HG03108 (cell line): ENCODE measurements around the gene FBXW9.
"Not testable (repeated sequence)": the region's sequence is repeated elsewhere in the genome, so short reads cannot be mapped to it uniquely, and the experiment has no call there.

Experiments used
- ATAC-seq: cut with Tn5 transposase; IDR thresholded peaks from one replicate; pipeline ENCODE4 v1.9.1; 2021; ENCODE audit warnings: moderate library complexity; ENCODE audit not compliant: unreplicated experiment

Gene FBXW9

GRCh38 chr19:12715929-12716328 lies 19.5 kb upstream of the FBXW9 start:
- no peak for ATAC-seq

GRCh38 chr19:12715102-12715501 lies 18.7 kb upstream of the FBXW9 start:
- no peak for ATAC-seq

GRCh38 chr19:12713304-12713703 lies 16.9 kb upstream of the FBXW9 start:
- not testable (repeated sequence) for ATAC-seq

GRCh38 chr19:12712077-12712476 lies 15.6 kb upstream of the FBXW9 start:
- ATAC-seq, result not testable (repeated sequence)

- ATAC-seq, result no peak
These were observed 14.8 kb upstream of the FBXW9 start for GRCh38 chr19:12711187-12711586.

GRCh38 chr19:12708641-12709040 lies 12.2 kb upstream of the FBXW9 start:
- ATAC-seq, result no peak

GRCh38 chr19:12706332-12706718 lies 9.9 kb upstream of the FBXW9 start:
- no peak for ATAC-seq

- ATAC-seq, result no peak
These were observed 9.4 kb upstream of the FBXW9 start for GRCh38 chr19:12705654-12706331.

GRCh38 chr19:12705169-12705568 lies 8.7 kb upstream of the FBXW9 start:
- ATAC-seq, result no peak

GRCh38 chr19:12703046-12703445 lies 6.6 kb upstream of the FBXW9 start:
- no peak for ATAC-seq

GRCh38 chr19:12701596-12702282 lies 5.3 kb upstream of the FBXW9 start:
- no peak for ATAC-seq

- ATAC-seq, result no peak
These were observed 1.7 kb upstream of the FBXW9 start for GRCh38 chr19:12698138-12698537.

GRCh38 chr19:12697425-12697824 lies 994 bp upstream of the FBXW9 start:
- ATAC-seq, result not testable (repeated sequence)

- ATAC-seq, result peak; percentile 2
These were observed 450 bp downstream of the FBXW9 start for GRCh38 chr19:12695997-12696365.

- ATAC-seq, result no peak
These were observed 917 bp downstream of the FBXW9 start for GRCh38 chr19:12695514-12695913.

GRCh38 chr19:12695096-12695495 lies 1.3 kb downstream of the FBXW9 start:
- ATAC-seq, result no peak

- ATAC-seq, result no peak
These were observed 1.8 kb downstream of the FBXW9 start for GRCh38 chr19:12694641-12695040.

- no peak for ATAC-seq
These were observed 3.5 kb downstream of the FBXW9 start for GRCh38 chr19:12692960-12693359.

- ATAC-seq, result no peak
These were observed 6.7 kb downstream of the FBXW9 start for GRCh38 chr19:12689581-12690216.

GRCh38 chr19:12689012-12689411 lies 7.4 kb downstream of the FBXW9 start:
- no peak for ATAC-seq

- no peak for ATAC-seq
These were observed 8.8 kb downstream of the FBXW9 start, which contains the start of gene GNG14 for GRCh38 chr19:12687496-12688196. Gene GNG14 (plus strand): TSS chr19:12687998. CDS start chr19:12688049, 51 bp downstream.
